ENCODE measurements around the gene COL28A1. TPM values are rescaled to one million over a fixed set of nuclear protein-coding genes. Genes with fewer than 3 reads are reported as not detected.

The COL28A1 gene
- total RNA-seq, 1 donor from 2014 or later = 0.16 TPM

- peaks cover under 1% of the 10 kb centered on the region for H3K27me3 Mint-ChIP-seq
- H3K4me3 Mint-ChIP-seq = no peak overlapping the region
- no peaks in the 10 kb centered on the region for H3K9me3 Mint-ChIP-seq
- CTCF ChIA-PET = no interaction called here
- DNase-seq = no peak
- H3K4me1 Mint-ChIP-seq = no peaks in the 10 kb centered on the region
- POLR2A ChIA-PET = interaction anchor here (0.7 kb wide), 1 partner anchor 94 kb away, joined by 5 read pairs; no protein-coding TSS in a partner anchor
- H3K36me3 Mint-ChIP-seq (ENCODE audit: low read depth) = no peaks in the 10 kb centered on the region
- intact Hi-C loops (cut with micrococcal nuclease) = no loop called here
- TF ChIP-seq CTCF (IDR thresholded peaks at IDR 0.05) = no peak
- H3K27ac Mint-ChIP-seq = no peak overlapping the region
- ATAC-seq (ENCODE audit: low read depth) = no peak
Measured at GRCh38 chr7:7517754-7518153, 17.9 kb downstream of the COL28A1 start.

- ATAC-seq (ENCODE audit: low read depth) = no peak
- Mint-ChIP-seq H3K27me3 (peaks cover 5% of the 10 kb centered on the region), H3K36me3 (ENCODE audit: low read depth) (no peaks in the 10 kb centered on the region), H3K4me3 (no peak overlapping the region), H3K27ac (no peak overlapping the region), H3K9me3 (no peaks in the 10 kb centered on the region), H3K4me1 (no peaks in the 10 kb centered on the region)
- POLR2A ChIA-PET = no interaction called here
- CTCF ChIA-PET = no interaction called here
- DNase-seq = no peak
- intact Hi-C loops (cut with micrococcal nuclease) = no loop called here
- no peak for TF ChIP-seq CTCF (IDR thresholded peaks at IDR 0.05)
Measured at GRCh38 chr7:7516662-7517061, 19.0 kb downstream of the COL28A1 start.

- ChIA-PET POLR2A (no interaction called here), CTCF (no interaction called here)
- no peaks in the 10 kb centered on the region for H3K36me3 Mint-ChIP-seq (ENCODE audit: low read depth)
- H3K9me3 Mint-ChIP-seq = no peaks in the 10 kb centered on the region
- ATAC-seq (ENCODE audit: low read depth) (no peak), DNase-seq (no peak)
- TF ChIP-seq CTCF (IDR thresholded peaks at IDR 0.05) = no peak
- H3K27ac Mint-ChIP-seq = no peak overlapping the region
- H3K27me3 Mint-ChIP-seq = peaks cover 5% of the 10 kb centered on the region
- H3K4me3 Mint-ChIP-seq = no peak overlapping the region
- intact Hi-C loops (cut with micrococcal nuclease) = no loop called here
- H3K4me1 Mint-ChIP-seq = no peaks in the 10 kb centered on the region
Measured at GRCh38 chr7:7516156-7516555, 19.5 kb downstream of the COL28A1 start.

- intact Hi-C loops (cut with micrococcal nuclease) = no loop called here
Measured at GRCh38 chr7:7512861-7513597, 22.6 kb downstream of the COL28A1 start.

GRCh38 chr7:7510794-7511193 is 24.9 kb downstream of the COL28A1 start:
- Mint-ChIP-seq H3K4me3 (no peak overlapping the region), H3K9me3 (no peaks in the 10 kb centered on the region), H3K27me3 (peaks cover 5% of the 10 kb centered on the region), H3K27ac (no peak overlapping the region), H3K4me1 (no peaks in the 10 kb centered on the region), H3K36me3 (ENCODE audit: low read depth) (no peaks in the 10 kb centered on the region)
- TF ChIP-seq CTCF (IDR thresholded peaks at IDR 0.05) = no peak
- intact Hi-C loops (cut with micrococcal nuclease) = no loop called here
- ChIA-PET CTCF (no interaction called here), POLR2A (no interaction called here)
- DNase-seq = no peak
- ATAC-seq (ENCODE audit: low read depth) = no peak

More at GRCh38 chr7:7512861-7513597, 22.6 kb downstream of the COL28A1 start:
- ChIA-PET POLR2A (no interaction called here), CTCF (interaction anchor here (1.4 kb wide), 1 partner anchor 410 kb away, joined by 3 read pairs; no protein-coding TSS in a partner anchor)
- ATAC-seq (ENCODE audit: low read depth) (no peak), DNase-seq (no peak)
- H3K4me3 Mint-ChIP-seq = no peak overlapping the region
- H3K4me1 Mint-ChIP-seq = no peaks in the 10 kb centered on the region
- peaks cover 5% of the 10 kb centered on the region for H3K27me3 Mint-ChIP-seq
- no peaks in the 10 kb centered on the region for H3K9me3 Mint-ChIP-seq
- no peak overlapping the region for H3K27ac Mint-ChIP-seq
- TF ChIP-seq CTCF (IDR thresholded peaks at IDR 0.05) = no peak
- H3K36me3 Mint-ChIP-seq (ENCODE audit: low read depth) = no peaks in the 10 kb centered on the region
